ENCODE data around the gene APOE. TPM values are rescaled to one million over a fixed set of nuclear protein-coding genes. Genes with fewer than 3 reads are reported as not detected.
A peak's percentile ranks its signal among the peaks of the same experiment; 100 is the strongest.

The APOE gene
- total RNA-seq, 2 donors from 2014 or later, result 36.3 to 78.9 TPM

DNA sequence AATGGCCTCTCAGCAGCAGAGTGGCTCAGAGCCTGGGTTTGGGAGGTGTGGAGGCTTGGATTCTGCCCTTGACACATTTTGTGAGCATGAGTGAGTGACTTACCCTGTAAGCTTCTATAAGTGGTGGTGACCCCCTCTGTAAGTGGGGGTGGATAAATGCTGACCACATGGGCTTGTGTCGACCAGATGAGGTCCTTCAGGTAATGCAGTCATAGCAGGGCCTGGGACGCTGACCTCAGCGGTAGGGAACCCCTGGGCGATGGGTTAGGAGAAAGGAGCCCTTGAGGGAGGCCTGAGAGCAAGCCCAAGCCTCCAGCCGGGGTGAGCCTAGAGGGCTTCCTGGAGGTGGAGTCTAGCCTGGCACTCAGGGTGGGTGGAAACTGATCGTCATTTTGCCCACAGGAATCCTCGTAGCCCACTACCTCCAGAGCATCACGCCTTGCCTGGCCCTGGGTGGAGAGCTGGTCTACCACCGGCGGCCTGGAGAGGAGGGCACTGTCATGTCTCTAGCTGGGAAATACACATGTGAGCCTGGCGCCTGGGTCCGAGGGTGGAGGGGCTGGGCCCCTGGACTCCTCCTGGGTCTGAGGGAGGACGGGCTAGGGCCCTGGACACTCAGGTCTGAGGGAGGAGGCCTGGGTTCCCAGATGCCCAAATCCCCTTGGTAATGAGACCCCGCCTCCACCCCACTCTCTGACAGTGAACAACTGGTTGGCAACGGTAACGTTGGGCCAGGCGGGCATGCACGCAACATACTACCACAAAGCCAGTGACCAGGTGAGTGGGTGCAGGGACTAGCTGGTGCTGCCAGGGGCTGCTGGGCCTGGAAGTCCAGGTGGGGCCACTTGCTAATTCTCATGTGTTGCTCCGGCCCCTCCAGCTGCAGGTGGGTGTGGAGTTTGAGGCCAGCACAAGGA is 5.0 kb upstream of the APOE start:
- no peak overlapping the region for H3K9ac ChIP-seq (ENCODE audit: low read depth in 2 of 2, low read length in 2 of 2)
- intact Hi-C loops (cut with DNase I), result no loop called here
- DNase-seq, result no peak
- no peaks in the 10 kb centered on the region for H3K9me3 ChIP-seq
- H3K4me3 ChIP-seq, result no peak overlapping the region
- H3K36me3 ChIP-seq, result no peaks in the 10 kb centered on the region
- H3K27me3 ChIP-seq, result peaks cover 3% of the 10 kb centered on the region
- no peak overlapping the region for H3K27ac ChIP-seq
- TF ChIP-seq, protein P1, sequence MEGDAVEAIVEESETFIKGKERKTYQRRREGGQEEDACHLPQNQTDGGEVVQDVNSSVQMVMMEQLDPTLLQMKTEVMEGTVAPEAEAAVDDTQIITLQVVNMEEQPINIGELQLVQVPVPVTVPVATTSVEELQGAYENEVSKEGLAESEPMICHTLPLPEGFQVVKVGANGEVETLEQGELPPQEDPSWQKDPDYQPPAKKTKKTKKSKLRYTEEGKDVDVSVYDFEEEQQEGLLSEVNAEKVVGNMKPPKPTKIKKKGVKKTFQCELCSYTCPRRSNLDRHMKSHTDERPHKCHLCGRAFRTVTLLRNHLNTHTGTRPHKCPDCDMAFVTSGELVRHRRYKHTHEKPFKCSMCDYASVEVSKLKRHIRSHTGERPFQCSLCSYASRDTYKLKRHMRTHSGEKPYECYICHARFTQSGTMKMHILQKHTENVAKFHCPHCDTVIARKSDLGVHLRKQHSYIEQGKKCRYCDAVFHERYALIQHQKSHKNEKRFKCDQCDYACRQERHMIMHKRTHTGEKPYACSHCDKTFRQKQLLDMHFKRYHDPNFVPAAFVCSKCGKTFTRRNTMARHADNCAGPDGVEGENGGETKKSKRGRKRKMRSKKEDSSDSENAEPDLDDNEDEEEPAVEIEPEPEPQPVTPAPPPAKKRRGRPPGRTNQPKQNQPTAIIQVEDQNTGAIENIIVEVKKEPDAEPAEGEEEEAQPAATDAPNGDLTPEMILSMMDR (IDR thresholded peaks at IDR 0.05), result no peak
- H3K4me1 ChIP-seq, result no peaks in the 10 kb centered on the region

DNA sequence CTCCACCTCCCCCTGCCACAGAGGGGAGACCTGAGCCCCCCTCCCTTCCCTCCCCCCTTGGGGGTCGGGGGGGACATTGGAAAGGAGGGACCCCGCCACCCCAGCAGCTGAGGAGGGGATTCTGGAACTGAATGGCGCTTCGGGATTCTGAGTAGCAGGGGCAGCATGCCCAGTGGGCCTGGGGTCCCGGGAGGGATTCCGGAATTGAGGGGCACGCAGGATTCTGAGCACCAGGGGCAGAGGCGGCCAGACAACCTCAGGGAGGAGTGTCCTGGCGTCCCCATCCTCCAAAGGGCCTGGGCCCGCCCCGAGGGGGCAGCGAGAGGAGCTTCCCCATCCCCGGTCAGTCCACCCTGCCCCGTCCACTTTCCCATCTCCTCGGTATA is 2.4 kb upstream of the APOE start:
- Histone ChIP-seq H3K27ac (no peak overlapping the region), H3K9me3 (no peaks in the 10 kb centered on the region), H3K36me3 (no peaks in the 10 kb centered on the region), H3K4me3 (no peak overlapping the region), H3K4me1 (no peaks in the 10 kb centered on the region), H3K27me3 (peaks cover 8% of the 10 kb centered on the region), H3K9ac (ENCODE audit: low read depth in 2 of 2, low read length in 2 of 2) (no peak overlapping the region)
- TF ChIP-seq, protein P1 (IDR thresholded peaks at IDR 0.05), result no peak
- intact Hi-C loops (cut with DNase I), result loop anchor here (2.0 kb wide), 1 partner anchor 48 kb away; no protein-coding TSS in a partner anchor
- DNase-seq, result no peak

DNA sequence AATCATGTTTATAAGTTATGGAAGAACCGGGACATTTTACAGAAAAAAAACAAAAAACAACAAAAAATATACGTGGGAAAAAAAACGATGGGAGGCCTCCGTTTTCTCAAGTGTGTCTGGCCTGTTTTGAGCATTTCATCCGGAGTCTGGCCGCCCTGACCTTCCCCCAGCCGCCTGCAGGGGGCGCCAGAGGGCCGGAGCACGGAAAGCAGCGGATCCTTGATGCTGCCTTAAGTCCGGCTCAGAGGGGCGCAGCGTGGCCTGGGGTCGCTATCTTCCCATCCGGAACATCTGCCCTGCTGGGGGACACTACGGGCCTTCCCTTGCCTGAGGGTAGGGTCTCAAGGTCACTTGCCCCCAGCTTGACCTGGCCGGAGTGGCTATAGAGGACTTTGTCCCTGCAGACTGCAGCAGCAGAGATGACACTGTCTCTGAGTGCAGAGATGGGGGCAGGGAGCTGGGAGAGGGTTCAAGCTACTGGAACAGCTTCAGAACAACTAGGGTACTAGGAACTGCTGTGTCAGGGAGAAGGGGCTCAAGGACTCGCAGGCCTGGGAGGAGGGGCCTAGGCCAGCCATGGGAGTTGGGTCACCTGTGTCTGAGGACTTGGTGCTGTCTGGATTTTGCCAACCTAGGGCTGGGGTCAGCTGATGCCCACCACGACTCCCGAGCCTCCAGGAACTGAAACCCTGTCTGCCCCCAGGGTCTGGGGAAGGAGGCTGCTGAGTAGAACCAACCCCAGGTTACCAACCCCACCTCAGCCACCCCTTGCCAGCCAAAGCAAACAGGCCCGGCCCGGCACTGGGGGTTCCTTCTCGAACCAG is 1.8 kb upstream of the APOE start:
- intact Hi-C loops (cut with DNase I), result loop anchor here (2.0 kb wide), 1 partner anchor 47 kb away; no protein-coding TSS in a partner anchor
- H3K4me1 ChIP-seq, result no peaks in the 10 kb centered on the region
- H3K27me3 ChIP-seq, result peaks cover 8% of the 10 kb centered on the region
- no peak overlapping the region for H3K9ac ChIP-seq (ENCODE audit: low read depth in 2 of 2, low read length in 2 of 2)
- H3K36me3 ChIP-seq, result no peaks in the 10 kb centered on the region
- H3K27ac ChIP-seq, result no peak overlapping the region
- TF ChIP-seq, protein P1 (IDR thresholded peaks at IDR 0.05), result peak; percentile 97
- no peak overlapping the region for H3K4me3 ChIP-seq
- no peaks in the 10 kb centered on the region for H3K9me3 ChIP-seq
- peak; percentile 79 for DNase-seq

DNA sequence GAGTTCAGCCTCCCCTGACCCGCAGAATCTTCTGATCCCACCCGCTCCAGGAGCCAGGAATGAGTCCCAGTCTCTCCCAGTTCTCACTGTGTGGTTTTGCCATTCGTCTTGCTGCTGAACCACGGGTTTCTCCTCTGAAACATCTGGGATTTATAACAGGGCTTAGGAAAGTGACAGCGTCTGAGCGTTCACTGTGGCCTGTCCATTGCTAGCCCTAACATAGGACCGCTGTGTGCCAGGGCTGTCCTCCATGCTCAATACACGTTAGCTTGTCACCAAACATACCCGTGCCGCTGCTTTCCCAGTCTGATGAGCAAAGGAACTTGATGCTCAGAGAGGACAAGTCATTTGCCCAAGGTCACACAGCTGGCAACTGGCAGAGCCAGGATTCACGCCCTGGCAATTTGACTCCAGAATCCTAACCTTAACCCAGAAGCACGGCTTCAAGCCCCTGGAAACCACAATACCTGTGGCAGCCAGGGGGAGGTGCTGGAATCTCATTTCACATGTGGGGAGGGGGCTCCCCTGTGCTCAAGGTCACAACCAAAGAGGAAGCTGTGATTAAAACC is 1.1 kb upstream of the APOE start:
- Histone ChIP-seq H3K4me1 (no peaks in the 10 kb centered on the region), H3K9ac (ENCODE audit: low read depth in 2 of 2, low read length in 2 of 2) (no peak overlapping the region), H3K9me3 (no peaks in the 10 kb centered on the region), H3K36me3 (no peaks in the 10 kb centered on the region), H3K27me3 (peaks cover 8% of the 10 kb centered on the region), H3K27ac (no peak overlapping the region), H3K4me3 (no peak overlapping the region)
- DNase-seq, result no peak
- TF ChIP-seq, protein P1 (IDR thresholded peaks at IDR 0.05), result no peak
- intact Hi-C loops (cut with DNase I), result no loop called here

DNA sequence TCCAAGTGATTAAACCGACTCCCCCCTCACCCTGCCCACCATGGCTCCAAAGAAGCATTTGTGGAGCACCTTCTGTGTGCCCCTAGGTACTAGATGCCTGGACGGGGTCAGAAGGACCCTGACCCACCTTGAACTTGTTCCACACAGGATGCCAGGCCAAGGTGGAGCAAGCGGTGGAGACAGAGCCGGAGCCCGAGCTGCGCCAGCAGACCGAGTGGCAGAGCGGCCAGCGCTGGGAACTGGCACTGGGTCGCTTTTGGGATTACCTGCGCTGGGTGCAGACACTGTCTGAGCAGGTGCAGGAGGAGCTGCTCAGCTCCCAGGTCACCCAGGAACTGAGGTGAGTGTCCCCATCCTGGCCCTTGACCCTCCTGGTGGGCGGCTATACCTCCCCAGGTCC is 2.0 kb downstream of the APOE start:
- H3K36me3 ChIP-seq, result no peaks in the 10 kb centered on the region
- H3K9ac ChIP-seq (ENCODE audit: low read depth in 2 of 2, low read length in 2 of 2), result no peak overlapping the region
- intact Hi-C loops (cut with DNase I), result no loop called here
- no peak overlapping the region for H3K4me3 ChIP-seq
- no peaks in the 10 kb centered on the region for H3K4me1 ChIP-seq
- H3K27me3 ChIP-seq, result peaks cover 8% of the 10 kb centered on the region
- no peak for DNase-seq
- no peaks in the 10 kb centered on the region for H3K9me3 ChIP-seq
- no peak overlapping the region for H3K27ac ChIP-seq
- TF ChIP-seq, protein P1 (IDR thresholded peaks at IDR 0.05), result no peak

Data from colonic mucosa (tissue), 4 donors.